ENCODE results near the gene CTF1. TPM values are rescaled to one million over a fixed set of nuclear protein-coding genes. Genes with fewer than 3 reads are reported as not detected.

The CTF1 gene
- total and polyA plus RNA-seq, 10 of the 15 experiments (the other 5 are each of a cell fraction or from before 2014, with no cell fraction given), result 0.04 to 0.46 (median 0.11) TPM; not detected in 3

DNA sequence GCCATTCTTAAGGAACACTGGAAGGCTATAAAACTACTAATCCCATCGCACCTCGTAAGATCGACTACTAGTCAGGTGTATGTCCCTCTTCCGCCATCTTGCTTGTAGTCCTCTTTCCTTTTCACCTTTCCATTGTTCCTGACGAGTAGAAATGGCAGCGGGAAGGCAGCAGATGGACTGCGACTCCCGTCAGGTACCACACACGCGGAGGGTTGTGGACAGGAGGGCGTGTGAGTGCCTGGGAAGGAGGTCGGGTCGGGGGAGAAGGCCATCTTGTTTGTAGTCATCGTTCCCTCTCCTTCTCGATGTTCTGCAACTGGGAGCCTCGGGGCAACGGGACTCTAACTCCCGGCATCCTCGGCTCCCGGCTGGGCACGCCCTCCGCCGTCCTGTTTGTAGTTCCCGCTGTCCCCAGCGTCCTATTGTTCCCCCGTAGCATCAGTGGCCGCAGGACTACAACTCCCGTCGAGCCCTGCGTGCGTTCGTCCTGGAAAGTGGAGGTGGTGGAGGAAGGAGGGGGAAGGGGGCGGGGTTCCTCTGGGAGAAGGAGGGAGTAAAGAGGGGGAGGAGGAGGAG, 26.6 kb downstream of the CTF1 start (continued):
- TF ChIP-seq CEBPB (IDR thresholded peaks at IDR 0.05; ENCODE audit: borderline replicate concordance in 1 of 2, low read depth in 2 of 2, low read length in 2 of 2) (no peak), RFX5 (IDR thresholded peaks at IDR 0.05; ENCODE audit: low read depth, low read length) (no peak), SRF (IDR thresholded peaks at IDR 0.05; ENCODE audit: low read depth in 2 of 2, low read length in 2 of 2) (peak in 1 of 2 experiments; percentile 9; a peak in 1 of 4 replicates), MEF2A (IDR thresholded peaks at IDR 0.05; ENCODE audit: insufficient read depth, low read depth, low read length) (0 out of 2 replicates have a peak, but pooled peaks have one; percentile 38), ATF7 (IDR thresholded peaks at IDR 0.05; ENCODE audit: low read depth) (no peak), GABPA (IDR thresholded peaks at IDR 0.05; ENCODE audit: low read depth) (no peak), BMI1 (IDR thresholded peaks at IDR 0.05; ENCODE audit: borderline replicate concordance) (no peak), BCL11A (IDR thresholded peaks at IDR 0.05; ENCODE audit: low read depth, low read length) (no peak), CHD1 (IDR thresholded peaks at IDR 0.05; ENCODE audit: low read depth, low read length) (no peak), ZNF217 (IDR thresholded peaks at IDR 0.05) (no peak), JUND (IDR thresholded peaks at IDR 0.05; ENCODE audit: low read depth, low read length) (no peak), WRNIP1 (IDR thresholded peaks at IDR 0.05; ENCODE audit: borderline replicate concordance, low read depth, low read length) (peak; percentile 69; the same call in 1 of the 2 replicates), EP300 (IDR thresholded peaks at IDR 0.05; ENCODE audit: borderline replicate concordance in 1 of 2, control insufficient read depth in 1 of 2, low read depth in 2 of 2, low read length in 2 of 2) (no peak), TARDBP (IDR thresholded peaks at IDR 0.05; ENCODE audit: borderline replicate concordance) (peak; percentile 98), NRF1 (conservative IDR thresholded peaks at IDR 0.05; ENCODE audit: low read depth, low read length) (no peak)
- TF ChIP-seq, protein P1, sequence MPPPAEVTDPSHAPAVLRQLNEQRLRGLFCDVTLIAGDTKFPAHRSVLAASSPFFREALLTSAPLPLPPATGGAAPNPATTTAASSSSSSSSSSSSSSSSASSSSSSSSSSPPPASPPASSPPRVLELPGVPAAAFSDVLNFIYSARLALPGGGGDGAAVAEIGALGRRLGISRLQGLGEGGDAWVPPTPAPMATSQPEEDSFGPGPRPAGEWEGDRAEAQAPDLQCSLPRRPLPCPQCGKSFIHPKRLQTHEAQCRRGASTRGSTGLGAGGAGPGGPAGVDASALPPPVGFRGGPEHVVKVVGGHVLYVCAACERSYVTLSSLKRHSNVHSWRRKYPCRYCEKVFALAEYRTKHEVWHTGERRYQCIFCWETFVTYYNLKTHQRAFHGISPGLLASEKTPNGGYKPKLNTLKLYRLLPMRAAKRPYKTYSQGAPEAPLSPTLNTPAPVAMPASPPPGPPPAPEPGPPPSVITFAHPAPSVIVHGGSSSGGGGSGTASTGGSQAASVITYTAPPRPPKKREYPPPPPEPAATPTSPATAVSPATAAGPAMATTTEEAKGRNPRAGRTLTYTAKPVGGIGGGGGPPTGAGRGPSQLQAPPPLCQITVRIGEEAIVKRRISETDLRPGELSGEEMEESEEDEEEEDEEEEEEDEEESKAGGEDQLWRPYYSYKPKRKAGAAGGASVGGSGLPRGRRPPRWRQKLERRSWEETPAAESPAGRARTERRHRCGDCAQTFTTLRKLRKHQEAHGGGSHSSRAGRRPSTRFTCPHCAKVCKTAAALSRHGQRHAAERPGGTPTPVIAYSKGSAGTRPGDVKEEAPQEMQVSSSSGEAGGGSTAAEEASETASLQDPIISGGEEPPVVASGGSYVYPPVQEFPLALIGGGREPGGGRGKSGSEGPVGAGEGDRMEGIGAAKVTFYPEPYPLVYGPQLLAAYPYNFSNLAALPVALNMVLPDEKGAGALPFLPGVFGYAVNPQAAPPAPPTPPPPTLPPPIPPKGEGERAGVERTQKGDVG (CRISPR knock-in tag; IDR thresholded peaks at IDR 0.05), result no peak
- TF ChIP-seq, protein P2, sequence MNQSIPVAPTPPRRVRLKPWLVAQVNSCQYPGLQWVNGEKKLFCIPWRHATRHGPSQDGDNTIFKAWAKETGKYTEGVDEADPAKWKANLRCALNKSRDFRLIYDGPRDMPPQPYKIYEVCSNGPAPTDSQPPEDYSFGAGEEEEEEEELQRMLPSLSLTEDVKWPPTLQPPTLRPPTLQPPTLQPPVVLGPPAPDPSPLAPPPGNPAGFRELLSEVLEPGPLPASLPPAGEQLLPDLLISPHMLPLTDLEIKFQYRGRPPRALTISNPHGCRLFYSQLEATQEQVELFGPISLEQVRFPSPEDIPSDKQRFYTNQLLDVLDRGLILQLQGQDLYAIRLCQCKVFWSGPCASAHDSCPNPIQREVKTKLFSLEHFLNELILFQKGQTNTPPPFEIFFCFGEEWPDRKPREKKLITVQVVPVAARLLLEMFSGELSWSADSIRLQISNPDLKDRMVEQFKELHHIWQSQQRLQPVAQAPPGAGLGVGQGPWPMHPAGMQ (IDR thresholded peaks at IDR 0.05; ENCODE audit: borderline replicate concordance), result no peak
- TF ChIP-seq, protein P3, sequence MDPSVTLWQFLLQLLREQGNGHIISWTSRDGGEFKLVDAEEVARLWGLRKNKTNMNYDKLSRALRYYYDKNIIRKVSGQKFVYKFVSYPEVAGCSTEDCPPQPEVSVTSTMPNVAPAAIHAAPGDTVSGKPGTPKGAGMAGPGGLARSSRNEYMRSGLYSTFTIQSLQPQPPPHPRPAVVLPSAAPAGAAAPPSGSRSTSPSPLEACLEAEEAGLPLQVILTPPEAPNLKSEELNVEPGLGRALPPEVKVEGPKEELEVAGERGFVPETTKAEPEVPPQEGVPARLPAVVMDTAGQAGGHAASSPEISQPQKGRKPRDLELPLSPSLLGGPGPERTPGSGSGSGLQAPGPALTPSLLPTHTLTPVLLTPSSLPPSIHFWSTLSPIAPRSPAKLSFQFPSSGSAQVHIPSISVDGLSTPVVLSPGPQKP (IDR thresholded peaks at IDR 0.05; ENCODE audit: low read depth, low read length), result 0 out of 2 replicates have a peak, but pooled peaks have one; percentile 49
- TF ChIP-seq, protein P4, sequence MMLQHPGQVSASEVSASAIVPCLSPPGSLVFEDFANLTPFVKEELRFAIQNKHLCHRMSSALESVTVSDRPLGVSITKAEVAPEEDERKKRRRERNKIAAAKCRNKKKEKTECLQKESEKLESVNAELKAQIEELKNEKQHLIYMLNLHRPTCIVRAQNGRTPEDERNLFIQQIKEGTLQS (IDR thresholded peaks at IDR 0.05; ENCODE audit: borderline replicate concordance, extremely low read depth, low read depth, low read length), result no peak
- TF ChIP-seq, protein P5, sequence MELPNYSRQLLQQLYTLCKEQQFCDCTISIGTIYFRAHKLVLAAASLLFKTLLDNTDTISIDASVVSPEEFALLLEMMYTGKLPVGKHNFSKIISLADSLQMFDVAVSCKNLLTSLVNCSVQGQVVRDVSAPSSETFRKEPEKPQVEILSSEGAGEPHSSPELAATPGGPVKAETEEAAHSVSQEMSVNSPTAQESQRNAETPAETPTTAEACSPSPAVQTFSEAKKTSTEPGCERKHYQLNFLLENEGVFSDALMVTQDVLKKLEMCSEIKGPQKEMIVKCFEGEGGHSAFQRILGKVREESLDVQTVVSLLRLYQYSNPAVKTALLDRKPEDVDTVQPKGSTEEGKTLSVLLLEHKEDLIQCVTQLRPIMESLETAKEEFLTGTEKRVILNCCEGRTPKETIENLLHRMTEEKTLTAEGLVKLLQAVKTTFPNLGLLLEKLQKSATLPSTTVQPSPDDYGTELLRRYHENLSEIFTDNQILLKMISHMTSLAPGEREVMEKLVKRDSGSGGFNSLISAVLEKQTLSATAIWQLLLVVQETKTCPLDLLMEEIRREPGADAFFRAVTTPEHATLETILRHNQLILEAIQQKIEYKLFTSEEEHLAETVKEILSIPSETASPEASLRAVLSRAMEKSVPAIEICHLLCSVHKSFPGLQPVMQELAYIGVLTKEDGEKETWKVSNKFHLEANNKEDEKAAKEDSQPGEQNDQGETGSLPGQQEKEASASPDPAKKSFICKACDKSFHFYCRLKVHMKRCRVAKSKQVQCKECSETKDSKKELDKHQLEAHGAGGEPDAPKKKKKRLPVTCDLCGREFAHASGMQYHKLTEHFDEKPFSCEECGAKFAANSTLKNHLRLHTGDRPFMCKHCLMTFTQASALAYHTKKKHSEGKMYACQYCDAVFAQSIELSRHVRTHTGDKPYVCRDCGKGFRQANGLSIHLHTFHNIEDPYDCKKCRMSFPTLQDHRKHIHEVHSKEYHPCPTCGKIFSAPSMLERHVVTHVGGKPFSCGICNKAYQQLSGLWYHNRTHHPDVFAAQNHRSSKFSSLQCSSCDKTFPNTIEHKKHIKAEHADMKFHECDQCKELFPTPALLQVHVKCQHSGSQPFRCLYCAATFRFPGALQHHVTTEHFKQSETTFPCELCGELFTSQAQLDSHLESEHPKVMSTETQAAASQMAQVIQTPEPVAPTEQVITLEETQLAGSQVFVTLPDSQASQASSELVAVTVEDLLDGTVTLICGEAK (IDR thresholded peaks at IDR 0.05; ENCODE audit: borderline replicate concordance), result peak; percentile 82

Measured in GM12878 (cell line).